GM21526 (cell line): Measurements from ENCODE around the gene KLF2.

Experiments used
- ATAC-seq: cut with Tn5 transposase; IDR thresholded peaks from one replicate; pipeline ENCODE4 v1.9.1; 2021; ENCODE audit warnings: moderate library complexity; ENCODE audit not compliant: unreplicated experiment, low FRiP score

The KLF2 gene

GRCh38 chr19:16361926-16362325 is 37.3 kb downstream of the KLF2 start:
- ATAC-seq = no peak

GRCh38 chr19:16363133-16363851 is 38.7 kb downstream of the KLF2 start:
- ATAC-seq = no peak

GRCh38 chr19:16363852-16364230 is 39.2 kb downstream of the KLF2 start:
- no peak for ATAC-seq

- no peak for ATAC-seq
Measured at GRCh38 chr19:16364231-16364865, 39.7 kb downstream of the KLF2 start.

- ATAC-seq = no peak
Measured at GRCh38 chr19:16365300-16365996, 40.8 kb downstream of the KLF2 start.

GRCh38 chr19:16366056-16366432 is 41.4 kb downstream of the KLF2 start:
- no peak for ATAC-seq

GRCh38 chr19:16366433-16367260 is 42.0 kb downstream of the KLF2 start:
- no peak for ATAC-seq

- ATAC-seq = no peak
Measured at GRCh38 chr19:16367261-16367683, 42.6 kb downstream of the KLF2 start.

- ATAC-seq = no peak
Measured at GRCh38 chr19:16368385-16369305, 44.0 kb downstream of the KLF2 start.

GRCh38 chr19:16369306-16369663 is 44.7 kb downstream of the KLF2 start:
- no peak for ATAC-seq

- ATAC-seq = no peak
Measured at GRCh38 chr19:16369664-16370576, 45.3 kb downstream of the KLF2 start.

- no peak for ATAC-seq
Measured at GRCh38 chr19:16370641-16371391, 46.2 kb downstream of the KLF2 start.

- peak; percentile 49 for ATAC-seq
Measured at GRCh38 chr19:16371540-16371986, 46.9 kb downstream of the KLF2 start.

- peak; percentile 1 for ATAC-seq
Measured at GRCh38 chr19:16372065-16372915, 47.7 kb downstream of the KLF2 start.

GRCh38 chr19:16373079-16373478 is 48.5 kb downstream of the KLF2 start:
- no peak for ATAC-seq

- no peak for ATAC-seq
Measured at GRCh38 chr19:16373532-16373931, 48.9 kb downstream of the KLF2 start.

GRCh38 chr19:16373989-16374388 is 49.4 kb downstream of the KLF2 start:
- ATAC-seq = no peak
